ENCODE results near the gene SRCIN1.
"Not testable (repeated sequence)": the region's sequence is repeated elsewhere in the genome, so short reads cannot be mapped to it uniquely, and the experiment has no call there.

DNA sequence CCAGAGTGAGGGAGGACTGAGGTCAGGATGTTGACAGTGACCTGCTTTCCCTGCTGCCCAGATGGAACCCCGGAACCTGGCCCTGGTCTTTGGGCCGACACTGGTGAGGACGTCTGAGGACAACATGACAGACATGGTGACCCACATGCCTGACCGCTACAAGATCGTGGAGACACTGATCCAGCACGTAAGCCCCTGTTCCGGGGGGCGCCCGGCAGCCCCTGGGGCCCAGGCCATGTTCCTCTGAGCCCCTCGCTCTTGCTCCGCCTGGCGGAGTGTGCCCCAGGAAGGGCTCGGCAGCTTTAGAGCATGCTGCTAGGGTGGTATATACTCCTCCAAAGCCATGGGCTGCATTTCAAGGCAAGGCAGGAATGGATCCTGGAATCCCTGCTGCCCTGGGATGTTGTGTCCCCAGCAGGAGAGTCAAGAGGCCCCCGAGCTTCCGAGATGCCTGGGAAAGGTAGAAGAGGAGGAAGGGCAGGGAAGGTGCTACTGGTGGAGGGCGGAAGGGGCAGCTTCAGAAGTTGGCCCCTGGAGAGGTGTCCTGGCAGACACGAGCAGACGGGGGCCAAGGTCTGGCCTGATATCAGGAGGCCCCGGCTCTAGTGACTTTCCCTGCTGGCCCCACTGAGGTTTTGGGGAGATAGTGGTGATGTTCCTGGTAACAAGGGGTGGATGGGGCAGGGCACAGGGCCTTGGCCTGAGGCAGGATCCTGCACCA, 114.2 kb downstream of the SRCIN1 start:
- TF ChIP-seq POLR2A (IDR thresholded peaks at IDR 0.05); EP300 (IDR thresholded peaks at IDR 0.05; ENCODE audit: low read depth): not testable (repeated sequence)
